ENCODE results near the gene NAE1.

GRCh38 chr16:66841366-66841765, 10.6 kb upstream of the NAE1 start:
- TF ChIP-seq CTCF (IDR thresholded peaks at IDR 0.05) (no peak), POLR2A (IDR thresholded peaks at IDR 0.05) (no peak)

Data from adrenal gland (tissue), 5 donors.